AG08395 (cell line): ENCODE results near the gene SENP1.
"Not testable (repeated sequence)": the region's sequence is repeated elsewhere in the genome, so short reads cannot be mapped to it uniquely, and the experiment has no call there.

Experiments
- DNase-seq: peaks from one replicate; pipeline ENCODE4 v3.0.0; 2012; ENCODE audit warnings: mixed read lengths, low spot score

Gene SENP1

GRCh38 chr12:48105867-48106680 lies at the start of gene SENP1:
SENP1 (minus strand) TSS chr12:48106079; CDS start chr12:48101472, 4,607 bp downstream.
- peak; percentile 90 for DNase-seq

GRCh38 chr12:48151103-48151771 lies 45.4 kb upstream of the SENP1 start:
- DNase-seq: no peak

- no peak for DNase-seq
Measured at GRCh38 chr12:48145981-48146380, 40.1 kb upstream of the SENP1 start.

GRCh38 chr12:48143898-48144297 lies 38.0 kb upstream of the SENP1 start:
- DNase-seq: no peak

GRCh38 chr12:48142818-48143674 lies 37.2 kb upstream of the SENP1 start:
- no peak for DNase-seq

GRCh38 chr12:48135027-48135426 lies 29.1 kb upstream of the SENP1 start:
- DNase-seq: no peak

GRCh38 chr12:48132826-48133225 lies 26.9 kb upstream of the SENP1 start:
- no peak for DNase-seq

GRCh38 chr12:48131517-48131916 lies 25.6 kb upstream of the SENP1 start:
- no peak for DNase-seq

GRCh38 chr12:48129376-48129775 lies 23.5 kb upstream of the SENP1 start:
- no peak for DNase-seq

- no peak for DNase-seq
Measured at GRCh38 chr12:48128800-48129199, 22.9 kb upstream of the SENP1 start.

GRCh38 chr12:48126953-48127630 lies 21.2 kb upstream of the SENP1 start:
- no peak for DNase-seq

GRCh38 chr12:48125985-48126384 lies 20.1 kb upstream of the SENP1 start:
- DNase-seq: no peak

- not testable (repeated sequence) for DNase-seq
Measured at GRCh38 chr12:48125542-48125941, 19.7 kb upstream of the SENP1 start.

GRCh38 chr12:48123169-48123568 lies 17.3 kb upstream of the SENP1 start:
- no peak for DNase-seq

GRCh38 chr12:48122065-48122834 lies 16.4 kb upstream of the SENP1 start:
- no peak for DNase-seq

- no peak for DNase-seq
Measured at GRCh38 chr12:48121522-48121921, 15.6 kb upstream of the SENP1 start.

- DNase-seq: peak; percentile 30
Measured at GRCh38 chr12:48119834-48120195, 13.9 kb upstream of the SENP1 start.

- peak; percentile 98 for DNase-seq
Measured at GRCh38 chr12:48119078-48119833, 13.4 kb upstream of the SENP1 start, which contains the start of gene PFKM. PFKM (plus strand) TSS chr12:48119364; CDS start chr12:48122775, 3,411 bp downstream.

GRCh38 chr12:48118284-48118871 lies 12.5 kb upstream of the SENP1 start:
- no peak for DNase-seq

GRCh38 chr12:48115957-48116356 lies 10.1 kb upstream of the SENP1 start:
- no peak for DNase-seq
